Bronchial epithelial cell (primary cell): ENCODE data around the gene INAFM2. TPM values are rescaled to one million over a fixed set of nuclear protein-coding genes. Genes with fewer than 3 reads are reported as not detected.
A peak's percentile ranks its signal among the peaks of the same experiment; 100 is the strongest.

ENCODE experiments used
- DNase-seq: peaks from one replicate; pipeline ENCODE4 v3.0.0-alpha.2; 2010; ENCODE audit warnings: low read depth
- FAIRE-seq: peaks from 2 replicates; lab custom pipeline; 2011; peaks lifted over from hg19 to GRCh38; lab: Jason Lieb, UNC
- H3K27me3 ChIP-seq: 2 replicates; pipeline ENCODE4 v1.5.1; 2011; ENCODE audit warnings: low read length; ENCODE audit not compliant: control insufficient read depth, insufficient read depth
- H3K36me3 ChIP-seq: 2 replicates; pipeline ENCODE4 v1.5.1; 2011; ENCODE audit warnings: low read length; ENCODE audit not compliant: control insufficient read depth, insufficient read depth
- H3K4me3 ChIP-seq: 2 replicates; pipeline ENCODE4 v1.5.1; 2011; ENCODE audit warnings: mild to moderate bottlenecking, low read depth, low read length, control low read depth
- CTCF ChIP-seq: IDR thresholded peaks from 2 replicates; pipeline ENCODE4 v1.5.1; 2011; ENCODE audit warnings: mild to moderate bottlenecking, moderate library complexity, low read length, control low read depth, inconsistent platforms; ENCODE audit not compliant: insufficient read depth, severe bottlenecking
- total RNA-seq: library from RNA; depleted of rRNA; stranded (reverse); fragments of >200 nt; gene quantifications from 2 replicates; pipeline ENCODE4 v1.2.1, GENCODE V29; 2014

INAFM2 gene
- total RNA-seq, 1 donor from 2014 or later: 6.3 TPM

GRCh38 chr15:40314723-40315276 lies 8.7 kb upstream of the INAFM2 start:
- peak; percentile 65 for DNase-seq
- H3K27me3 ChIP-seq: peaks cover 15% of the 10 kb centered on the region
- H3K36me3 ChIP-seq: no peaks in the 10 kb centered on the region
- no peak for TF ChIP-seq CTCF
- FAIRE-seq: no peak
- H3K4me3 ChIP-seq: no peak overlapping the region

GRCh38 chr15:40316931-40317330 lies 6.6 kb upstream of the INAFM2 start:
- FAIRE-seq (no peak), DNase-seq (no peak)
- no peak for TF ChIP-seq CTCF
- H3K36me3 ChIP-seq: no peaks in the 10 kb centered on the region
- H3K27me3 ChIP-seq: peaks cover 4% of the 10 kb centered on the region
- no peak overlapping the region for H3K4me3 ChIP-seq

GRCh38 chr15:40317580-40317979 lies 5.9 kb upstream of the INAFM2 start:
- Histone ChIP-seq H3K36me3 (no peaks in the 10 kb centered on the region), H3K4me3 (no peak overlapping the region), H3K27me3 (peaks cover 2% of the 10 kb centered on the region)
- no peak for TF ChIP-seq CTCF
- FAIRE-seq (no peak), DNase-seq (no peak)

GRCh38 chr15:40320409-40320808 lies 3.1 kb upstream of the INAFM2 start:
- no peak for TF ChIP-seq CTCF
- H3K36me3 ChIP-seq: no peaks in the 10 kb centered on the region
- H3K4me3 ChIP-seq: no peak overlapping the region
- FAIRE-seq (no peak), DNase-seq (no peak)
- no peaks in the 10 kb centered on the region for H3K27me3 ChIP-seq

GRCh38 chr15:40320931-40321371 lies 2.5 kb upstream of the INAFM2 start:
- H3K27me3 ChIP-seq: no peaks in the 10 kb centered on the region
- FAIRE-seq (no peak), DNase-seq (peak; percentile 59)
- peak; percentile 80 for TF ChIP-seq CTCF
- no peak overlapping the region for H3K4me3 ChIP-seq
- H3K36me3 ChIP-seq: no peaks in the 10 kb centered on the region
